ENCODE measurements around the gene PLA2G15. TPM values are rescaled to one million over a fixed set of nuclear protein-coding genes. Genes with fewer than 3 reads are reported as not detected.

PLA2G15 gene
- total and polyA plus RNA-seq, 2 of the 13 experiments (the other 11 are each of a cell fraction or from before 2014, with no cell fraction given), result 14.4 to 23.7 TPM

DNA sequence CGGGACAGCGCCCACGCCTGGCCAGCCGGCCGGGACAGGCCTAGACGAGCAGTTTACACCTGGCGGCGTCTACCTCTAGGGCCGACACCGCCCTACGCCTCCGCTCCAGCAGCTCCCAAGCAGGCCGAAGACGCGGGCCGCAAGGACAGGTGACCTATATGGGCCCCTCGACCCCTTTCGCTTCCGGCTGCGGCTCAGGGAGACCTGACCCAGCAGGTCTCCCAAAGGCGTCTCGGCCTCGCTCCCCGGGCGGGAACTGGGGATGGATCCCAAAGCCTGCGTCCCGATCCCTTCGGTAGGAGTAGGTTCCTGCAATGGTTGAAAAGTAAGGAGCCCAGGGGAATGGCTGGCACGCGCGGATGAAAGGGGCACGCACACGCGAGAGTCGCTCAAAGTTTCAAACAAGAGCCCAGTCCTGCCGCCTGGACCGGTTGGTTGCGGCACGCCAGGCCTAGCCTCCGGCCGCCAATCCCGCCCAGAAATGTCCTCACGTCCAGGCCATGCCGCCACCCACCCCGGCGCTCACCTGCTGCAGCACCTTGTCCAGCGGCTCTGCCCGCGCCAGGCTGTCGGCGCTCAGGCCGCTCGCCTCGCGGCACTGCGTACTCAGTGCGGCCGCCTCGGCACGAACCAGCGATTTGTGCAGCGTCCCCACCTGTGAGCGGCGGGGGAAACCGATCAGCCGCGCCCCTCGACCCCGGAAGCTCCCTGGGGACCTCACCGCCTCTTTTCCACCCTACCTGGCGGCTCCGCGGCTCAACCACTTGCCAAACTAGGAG lies 9.9 kb upstream of the PLA2G15 start (continued):
- TF ChIP-seq, protein P1, sequence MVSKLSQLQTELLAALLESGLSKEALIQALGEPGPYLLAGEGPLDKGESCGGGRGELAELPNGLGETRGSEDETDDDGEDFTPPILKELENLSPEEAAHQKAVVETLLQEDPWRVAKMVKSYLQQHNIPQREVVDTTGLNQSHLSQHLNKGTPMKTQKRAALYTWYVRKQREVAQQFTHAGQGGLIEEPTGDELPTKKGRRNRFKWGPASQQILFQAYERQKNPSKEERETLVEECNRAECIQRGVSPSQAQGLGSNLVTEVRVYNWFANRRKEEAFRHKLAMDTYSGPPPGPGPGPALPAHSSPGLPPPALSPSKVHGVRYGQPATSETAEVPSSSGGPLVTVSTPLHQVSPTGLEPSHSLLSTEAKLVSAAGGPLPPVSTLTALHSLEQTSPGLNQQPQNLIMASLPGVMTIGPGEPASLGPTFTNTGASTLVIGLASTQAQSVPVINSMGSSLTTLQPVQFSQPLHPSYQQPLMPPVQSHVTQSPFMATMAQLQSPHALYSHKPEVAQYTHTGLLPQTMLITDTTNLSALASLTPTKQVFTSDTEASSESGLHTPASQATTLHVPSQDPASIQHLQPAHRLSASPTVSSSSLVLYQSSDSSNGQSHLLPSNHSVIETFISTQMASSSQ (IDR thresholded peaks at IDR 0.05; ENCODE audit: low read depth), result no peak
- TF ChIP-seq, protein P1 (CRISPR knock-in tag; IDR thresholded peaks at IDR 0.05; ENCODE audit: borderline replicate concordance), result 0 out of 2 replicates have a peak, but pooled peaks have one; percentile 35
- TF ChIP-seq ARHGAP35 (CRISPR knock-in tag; IDR thresholded peaks at IDR 0.05; ENCODE audit: borderline replicate concordance) (peak; percentile 77; the same call in 1 of the 2 replicates), HNRNPLL (IDR thresholded peaks at IDR 0.05; ENCODE audit: low read depth, low read length, poor library complexity, severe bottlenecking) (no peak), THAP9 (CRISPR knock-in tag; IDR thresholded peaks at IDR 0.05; ENCODE audit: borderline replicate concordance) (peak; percentile 56; the same call in 1 of the 2 replicates), ARNT2 (CRISPR knock-in tag; IDR thresholded peaks at IDR 0.05; ENCODE audit: low read depth) (peak; percentile 9), SALL1 (CRISPR knock-in tag; IDR thresholded peaks at IDR 0.05) (peak; percentile 42; the same call in 1 of the 2 replicates), NR2F6 (IDR thresholded peaks at IDR 0.05) (no peak), NR2F6 (CRISPR knock-in tag; IDR thresholded peaks at IDR 0.05) (peak; percentile 25; the same call in 1 of the 2 replicates), CREBL2 (CRISPR knock-in tag; IDR thresholded peaks at IDR 0.05; ENCODE audit: borderline replicate concordance) (0 out of 2 replicates have a peak, but pooled peaks have one; percentile 12), KLF12 (CRISPR knock-in tag; IDR thresholded peaks at IDR 0.05; ENCODE audit: borderline replicate concordance) (peak; percentile 67; the same call in 1 of the 2 replicates)
- TF ChIP-seq, protein P2, sequence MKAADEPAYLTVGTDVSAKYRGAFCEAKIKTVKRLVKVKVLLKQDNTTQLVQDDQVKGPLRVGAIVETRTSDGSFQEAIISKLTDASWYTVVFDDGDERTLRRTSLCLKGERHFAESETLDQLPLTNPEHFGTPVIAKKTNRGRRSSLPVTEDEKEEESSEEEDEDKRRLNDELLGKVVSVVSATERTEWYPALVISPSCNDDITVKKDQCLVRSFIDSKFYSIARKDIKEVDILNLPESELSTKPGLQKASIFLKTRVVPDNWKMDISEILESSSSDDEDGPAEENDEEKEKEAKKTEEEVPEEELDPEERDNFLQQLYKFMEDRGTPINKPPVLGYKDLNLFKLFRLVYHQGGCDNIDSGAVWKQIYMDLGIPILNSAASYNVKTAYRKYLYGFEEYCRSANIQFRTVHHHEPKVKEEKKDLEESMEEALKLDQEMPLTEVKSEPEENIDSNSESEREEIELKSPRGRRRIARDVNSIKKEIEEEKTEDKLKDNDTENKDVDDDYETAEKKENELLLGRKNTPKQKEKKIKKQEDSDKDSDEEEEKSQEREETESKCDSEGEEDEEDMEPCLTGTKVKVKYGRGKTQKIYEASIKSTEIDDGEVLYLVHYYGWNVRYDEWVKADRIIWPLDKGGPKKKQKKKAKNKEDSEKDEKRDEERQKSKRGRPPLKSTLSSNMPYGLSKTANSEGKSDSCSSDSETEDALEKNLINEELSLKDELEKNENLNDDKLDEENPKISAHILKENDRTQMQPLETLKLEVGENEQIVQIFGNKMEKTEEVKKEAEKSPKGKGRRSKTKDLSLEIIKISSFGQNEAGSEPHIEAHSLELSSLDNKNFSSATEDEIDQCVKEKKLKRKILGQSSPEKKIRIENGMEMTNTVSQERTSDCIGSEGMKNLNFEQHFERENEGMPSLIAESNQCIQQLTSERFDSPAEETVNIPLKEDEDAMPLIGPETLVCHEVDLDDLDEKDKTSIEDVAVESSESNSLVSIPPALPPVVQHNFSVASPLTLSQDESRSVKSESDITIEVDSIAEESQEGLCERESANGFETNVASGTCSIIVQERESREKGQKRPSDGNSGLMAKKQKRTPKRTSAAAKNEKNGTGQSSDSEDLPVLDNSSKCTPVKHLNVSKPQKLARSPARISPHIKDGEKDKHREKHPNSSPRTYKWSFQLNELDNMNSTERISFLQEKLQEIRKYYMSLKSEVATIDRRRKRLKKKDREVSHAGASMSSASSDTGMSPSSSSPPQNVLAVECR (CRISPR knock-in tag; IDR thresholded peaks at IDR 0.05; ENCODE audit: borderline replicate concordance), result peak; percentile 80
- TF ChIP-seq, protein P3, sequence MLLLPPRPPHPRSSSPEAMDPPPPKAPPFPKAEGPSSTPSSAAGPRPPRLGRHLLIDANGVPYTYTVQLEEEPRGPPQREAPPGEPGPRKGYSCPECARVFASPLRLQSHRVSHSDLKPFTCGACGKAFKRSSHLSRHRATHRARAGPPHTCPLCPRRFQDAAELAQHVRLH (CRISPR knock-in tag; IDR thresholded peaks at IDR 0.05; ENCODE audit: borderline replicate concordance, low read depth), result peak; percentile 55; the same call in 1 of the 2 replicates
- TF ChIP-seq, protein P4, sequence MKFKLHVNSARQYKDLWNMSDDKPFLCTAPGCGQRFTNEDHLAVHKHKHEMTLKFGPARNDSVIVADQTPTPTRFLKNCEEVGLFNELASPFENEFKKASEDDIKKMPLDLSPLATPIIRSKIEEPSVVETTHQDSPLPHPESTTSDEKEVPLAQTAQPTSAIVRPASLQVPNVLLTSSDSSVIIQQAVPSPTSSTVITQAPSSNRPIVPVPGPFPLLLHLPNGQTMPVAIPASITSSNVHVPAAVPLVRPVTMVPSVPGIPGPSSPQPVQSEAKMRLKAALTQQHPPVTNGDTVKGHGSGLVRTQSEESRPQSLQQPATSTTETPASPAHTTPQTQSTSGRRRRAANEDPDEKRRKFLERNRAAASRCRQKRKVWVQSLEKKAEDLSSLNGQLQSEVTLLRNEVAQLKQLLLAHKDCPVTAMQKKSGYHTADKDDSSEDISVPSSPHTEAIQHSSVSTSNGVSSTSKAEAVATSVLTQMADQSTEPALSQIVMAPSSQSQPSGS (CRISPR knock-in tag; IDR thresholded peaks at IDR 0.05), result no peak

Data from HepG2 (cell line).